Fibroblast of mammary gland (primary cell): ENCODE data around the gene GABPB1.
"Not testable (repeated sequence)": the region's sequence is repeated elsewhere in the genome, so short reads cannot be mapped to it uniquely, and the experiment has no call there.

Experiments used
- DNase-seq: peaks from one replicate; pipeline ENCODE4 v3.0.0-alpha.2; 2010; ENCODE audit warnings: low read depth
- H3K4me3 ChIP-seq: 2 replicates; pipeline ENCODE4 v1.5.1; 2011; ENCODE audit warnings: low read depth, mild to moderate bottlenecking, low read length, moderate library complexity; ENCODE audit not compliant: control insufficient read depth
- CTCF ChIP-seq: conservative IDR thresholded peaks from 2 replicates; pipeline ENCODE4 v1.5.1; 2011; ENCODE audit warnings: low read depth, low read length, inconsistent platforms; ENCODE audit not compliant: control insufficient read depth, insufficient read depth

Gene GABPB1

DNA sequence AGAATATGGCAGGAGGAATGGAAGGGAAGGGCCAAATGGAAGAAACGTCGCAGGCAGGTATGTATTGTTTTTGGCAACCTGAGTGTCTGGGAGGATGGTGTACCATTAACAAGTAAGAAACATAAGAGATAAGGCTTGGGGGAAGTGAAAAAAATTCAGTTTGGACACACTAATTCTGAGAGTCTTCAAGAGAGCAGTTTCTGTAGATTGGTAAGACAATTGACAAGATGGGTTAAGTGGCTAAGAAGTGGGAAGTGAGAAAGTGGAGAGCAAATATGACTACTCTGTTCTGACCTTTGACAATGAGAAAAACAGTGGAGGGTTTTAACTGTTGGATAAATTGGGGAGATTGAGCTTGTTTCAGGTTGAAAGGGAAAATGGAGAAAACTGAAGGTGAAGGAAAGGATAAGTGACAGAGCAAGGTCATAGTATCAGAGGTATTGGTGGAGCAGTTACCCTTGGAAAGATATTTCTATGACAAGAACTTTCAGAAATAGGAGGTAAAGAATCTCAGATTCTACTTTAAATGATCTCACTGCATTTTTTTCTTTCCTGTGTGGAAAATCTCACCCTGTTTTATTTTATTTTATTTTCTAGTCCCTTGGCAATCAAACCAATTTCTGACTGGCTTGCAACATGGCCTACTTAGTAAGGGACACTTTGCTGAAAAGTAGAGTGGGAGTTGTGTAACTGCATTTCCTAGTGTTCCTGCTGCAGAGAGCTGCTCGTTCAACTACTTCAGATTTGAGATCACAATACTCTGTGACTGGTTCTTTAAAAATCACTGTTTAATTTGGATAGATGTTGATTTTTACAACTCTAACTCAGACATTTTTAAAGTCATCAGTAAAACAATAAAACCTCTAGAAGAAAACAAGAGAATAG is 23.1 kb upstream of the GABPB1 start:
- DNase-seq, result no peak
- H3K4me3 ChIP-seq, result no peak overlapping the region
- no peak for TF ChIP-seq CTCF

- H3K4me3 ChIP-seq, DNase-seq: not testable (repeated sequence)
These were observed 14.6 kb upstream of the GABPB1 start for GRCh38 chr15:50369564-50369963.

GRCh38 chr15:50365971-50366370 is 11.0 kb upstream of the GABPB1 start:
- TF ChIP-seq CTCF, result no peak
- no peak overlapping the region for H3K4me3 ChIP-seq
- DNase-seq, result no peak

GRCh38 chr15:50365570-50365969 is 10.6 kb upstream of the GABPB1 start:
- no peak for DNase-seq
- H3K4me3 ChIP-seq, result no peak overlapping the region
- no peak for TF ChIP-seq CTCF

DNA sequence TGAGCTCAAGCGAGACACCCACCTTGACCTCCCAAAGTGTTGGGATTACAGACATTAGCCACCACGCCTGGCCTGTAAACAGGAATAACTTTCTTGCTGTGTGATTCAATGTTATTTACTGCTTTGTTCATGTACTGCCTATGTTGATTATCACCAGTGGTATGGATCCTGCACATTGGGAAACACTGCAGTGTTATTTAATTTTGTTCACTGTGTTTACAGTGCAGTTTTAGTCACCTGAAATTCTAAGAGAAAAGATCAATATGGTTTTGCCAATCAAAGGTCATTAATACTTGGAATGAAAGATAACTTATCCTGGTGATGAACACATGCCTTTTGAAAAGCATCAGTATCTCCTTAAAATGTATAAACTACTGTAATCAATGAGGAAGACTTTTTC is 8.6 kb upstream of the GABPB1 start:
- no peak for TF ChIP-seq CTCF
- no peak for DNase-seq
- no peak overlapping the region for H3K4me3 ChIP-seq

DNA sequence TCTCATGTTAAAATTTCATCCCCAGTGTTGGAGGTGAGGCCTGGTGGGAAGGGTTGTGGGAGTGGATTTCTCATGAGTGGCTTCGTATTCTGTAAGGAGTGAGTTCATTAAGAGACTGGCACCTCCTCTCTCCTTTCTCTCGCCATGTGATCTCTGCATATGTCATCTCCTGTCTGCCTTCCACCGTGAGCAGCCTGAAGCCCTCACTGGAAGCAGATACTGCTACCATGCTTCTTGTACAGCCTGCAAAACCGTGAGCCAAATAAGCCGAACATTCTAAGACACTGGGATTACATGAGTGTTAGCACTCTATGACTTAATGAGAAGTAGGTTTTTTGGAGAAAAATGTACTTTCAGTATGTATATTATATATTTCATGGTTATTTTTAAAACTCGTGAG is 6.8 kb upstream of the GABPB1 start:
- no peak for TF ChIP-seq CTCF
- DNase-seq, result no peak
- no peak overlapping the region for H3K4me3 ChIP-seq

GRCh38 chr15:50358845-50359244 is 3.8 kb upstream of the GABPB1 start:
- H3K4me3 ChIP-seq, result no peak overlapping the region
- peak; percentile 55 for TF ChIP-seq CTCF
- DNase-seq, result peak; percentile 75
